HG03457 (cell line): ENCODE results near the gene NFATC2.

Experiments
- ATAC-seq: cut with Tn5 transposase; IDR thresholded peaks from one replicate; pipeline ENCODE4 v1.9.1; 2021; ENCODE audit warnings: moderate number of reproducible peaks; ENCODE audit not compliant: unreplicated experiment

NFATC2 gene

GRCh38 chr20:51342510-51343236 lies 199.8 kb downstream of the NFATC2 start:
- no peak for ATAC-seq

- no peak for ATAC-seq
These were observed 200.9 kb downstream of the NFATC2 start for GRCh38 chr20:51341581-51341980.

- no peak for ATAC-seq
These were observed 202.1 kb downstream of the NFATC2 start for GRCh38 chr20:51340451-51340840.

GRCh38 chr20:51339721-51340450 lies 202.6 kb downstream of the NFATC2 start:
- no peak for ATAC-seq

- no peak for ATAC-seq
These were observed 203.7 kb downstream of the NFATC2 start for GRCh38 chr20:51338692-51339440.

GRCh38 chr20:51337126-51337805 lies 205.3 kb downstream of the NFATC2 start:
- ATAC-seq, result no peak
